HepG2 (cell line): ENCODE results near the gene RGS19. TPM values are rescaled to one million over a fixed set of nuclear protein-coding genes. Genes with fewer than 3 reads are reported as not detected.

Experiments used
- ATAC-seq: fragments of 200-7000 bp; cut with Tn5 transposase; 3 replicates; pipeline ENCODE4 v1.9.1; 2020; ENCODE audit warnings: mild to moderate bottlenecking, moderate library complexity
- BruUV-seq: library from RNA; stranded (reverse); fragments of 400-500 nt; replicated peaks from 2 replicates; lab custom pipeline; 2021; lab: Mats Ljungman, UMichigan
- CTCF ChIA-PET: fragments of 300-600 bp; formaldehyde crosslinking; extraction: SDS; loops from one replicate; lab custom pipeline; 2021; ENCODE audit warnings: low total read pairs, inconsistent platforms, low intra/inter-chr PET ratio; lab: Yijun Ruan, JAX
- POLR2A ChIA-PET: fragments of 350-600 bp; sonication (Branson Sonifier 250); formaldehyde crosslinking; loops from one replicate; lab custom pipeline; 2020; ENCODE audit warnings: antibody characterized with exemption, inconsistent platforms; lab: Yijun Ruan, JAX
- DNase-seq: peaks from one replicate; pipeline ENCODE4 v3.0.0-alpha.2; 2015; ENCODE audit warnings: low spot score
- FAIRE-seq: peaks from 3 replicates; lab custom pipeline; 2011; peaks lifted over from hg19 to GRCh38; lab: Jason Lieb, UNC
- H2AFZ ChIP-seq: one replicate; pipeline ENCODE4 v1.6.1; 2011; ENCODE audit warnings: low read length, inconsistent platforms
- H3K27ac ChIP-seq: fragments of 300-600 bp; 3 replicates; pipeline ENCODE4 v1.8.0; 2011; ENCODE audit warnings: mixed run types, mild to moderate bottlenecking, mixed read lengths, low read length, inconsistent platforms; ENCODE audit not compliant: insufficient read depth; ENCODE audit errors: extremely low read length
- H3K27me3 ChIP-seq, 2 experiments: fragments of 200-600 bp in 1 of 2; 2 replicates in 1 of 2; 3 replicates in 1 of 2; pipeline versions ENCODE4 v1.6.0 to v1.8.0; 2011; ENCODE audit warnings: low read length in 2 of 2, mild to moderate bottlenecking in 2 of 2, moderate library complexity in 2 of 2, inconsistent platforms in 1 of 2; ENCODE audit not compliant: insufficient read depth in 2 of 2, control insufficient read depth in 1 of 2
- H3K36me3 ChIP-seq, 2 experiments: fragments of 200-600 bp in 1 of 2; replicated peaks in 1 of 2; 2 replicates in 1 of 2; 3 replicates in 1 of 2; pipeline versions ENCODE4 v1.5.1 to v1.8.0; 2011; ENCODE audit warnings: low read length in 2 of 2, inconsistent platforms in 1 of 2; ENCODE audit not compliant: insufficient read depth in 2 of 2, control insufficient read depth in 1 of 2
- H3K4me1 ChIP-seq: 2 replicates; pipeline ENCODE4 v1.5.1; 2012; ENCODE audit warnings: low read length, inconsistent platforms; ENCODE audit not compliant: insufficient read depth
- H3K4me2 ChIP-seq: 2 replicates; pipeline ENCODE4 v1.6.0; 2011; ENCODE audit warnings: low read depth, low read length, inconsistent platforms
- H3K4me3 ChIP-seq, 3 experiments: fragments of 200-600 bp in 1 of 3; sonication (generic), shearing (Covaris generic) in 1 of 3; replicated peaks in 1 of 3; 2 replicates each; pipeline ENCODE4 v1.5.1; 2011 to 2016; ENCODE audit warnings: low read length in 3 of 3, inconsistent platforms in 2 of 3, low read depth in 2 of 3, mild to moderate bottlenecking in 2 of 3, control low read depth in 1 of 3, mixed read lengths in 1 of 3; ENCODE audit not compliant: insufficient read depth in 1 of 3
- H3K79me2 ChIP-seq: one replicate; pipeline ENCODE4 v1.6.1; 2011; ENCODE audit warnings: low read length, inconsistent platforms; ENCODE audit not compliant: insufficient read depth
- H3K9ac ChIP-seq: 2 replicates; pipeline ENCODE4 v1.6.0; 2011; ENCODE audit warnings: mild to moderate bottlenecking, low read depth, low read length, inconsistent platforms; ENCODE audit not compliant: insufficient read depth
- H3K9me3 ChIP-seq: 2 replicates; pipeline ENCODE4 v1.5.1; 2012; ENCODE audit warnings: mild to moderate bottlenecking, low read length
- H4K20me1 ChIP-seq: 2 replicates; pipeline ENCODE4 v1.6.0; 2011; ENCODE audit warnings: inconsistent platforms, mild to moderate bottlenecking, low read length, moderate library complexity; ENCODE audit not compliant: insufficient read depth
- ASH2L ChIP-seq: fragments of 300-600, 200-600 bp; sonication (generic); IDR thresholded peaks from 2 replicates; pipeline ENCODE4 v1.7.0; 2017; ENCODE audit warnings: low read depth, mild to moderate bottlenecking, moderate library complexity, mixed read lengths, low read length; ENCODE audit not compliant: insufficient read length
- EZH2 ChIP-seq: conservative IDR thresholded peaks from 2 replicates; pipeline ENCODE4 v1.6.1; 2012; ENCODE audit warnings: mild to moderate bottlenecking, low read depth, low read length, moderate library complexity
- RFX1 ChIP-seq: fragments of 450-650 bp; IDR thresholded peaks from 2 replicates; pipeline ENCODE4 v1.6.1; 2017
- SRSF1 ChIP-seq: fragments of 200-400 bp; formaldehyde crosslinking; optimal IDR thresholded peaks from 2 replicates; pipeline ENCODE3; 2017; ENCODE audit warnings: mild to moderate bottlenecking, low read depth, low read length, moderate library complexity
- ZKSCAN1 ChIP-seq: fragments of 150-350 bp; IDR thresholded peaks from 2 replicates; pipeline ENCODE4 v1.6.1; 2014; ENCODE audit warnings: low read length
- ZNF616 ChIP-seq: sonication (generic); formaldehyde crosslinking; IDR thresholded peaks from 2 replicates; pipeline ENCODE4 v1.5.0; 2020; ENCODE audit warnings: low read depth, mild to moderate bottlenecking, missing genetic modification reagents
- WGBS: methylation state at CpG from one replicate; pipeline ENCODE4 v1.1.6; 2017; ENCODE audit warnings: low lambda C conversion rate; 5-methylcytosine and 5-hydroxymethylcytosine counted together
- in situ Hi-C: cut with HindIII; loops from 2 replicates; pipeline ENCODE4 v1.10.0; 2017; ENCODE audit warnings: low pct_unique_long_range_greater_than_20kb; ENCODE audit not compliant: extremely low pct_ligation_motif_present
- intact Hi-C: fragments of 100-400 bp; cut with micrococcal nuclease; formaldehyde crosslinking; loops from one replicate; pipeline ENCODE4 v1.10.0; 2022; ENCODE audit not compliant: unreplicated experiment
- polyA plus RNA-seq, 8 experiments: library from polyadenylated mRNA; depleted of rRNA in 3 of 8; stranded (reverse) in 7 of 8; unstranded in 1 of 8; fragments of >200 nt; fragmentation: Illumina TruSeq in 4 of 8; extraction: Trizol in 4 of 8; gene quantifications; 2 replicates each; pipeline versions ENCODE4 v1.2.1 to v1.2.3, GENCODE V29; 2011 to 2016; ENCODE audit warnings: low read depth in 4 of 8, missing spikeins in 1 of 8, mixed read lengths in 1 of 8; ENCODE audit not compliant: insufficient read depth in 1 of 8
- total RNA-seq, 5 experiments: library from RNA; depleted of rRNA; stranded (reverse); fragments of >200 nt; fragmentation: Illumina TruSeq; extraction: Trizol; gene quantifications; 2 replicates each; pipeline ENCODE4 v1.2.3, GENCODE V29; 2016; ENCODE audit warnings: low read depth in 1 of 5
- TF ChIP-seq, protein P1 (sequence below): sonication (generic); formaldehyde crosslinking; IDR thresholded peaks from 2 replicates; pipeline ENCODE4 v1.4.0; 2020; ENCODE audit warnings: low read depth, missing genetic modification reagents
- TF ChIP-seq, protein P2 (sequence below): sonication (generic); formaldehyde crosslinking; conservative IDR thresholded peaks from 2 replicates; pipeline ENCODE4 v1.8.1; 2023; ENCODE audit warnings: missing genetic modification reagents

The RGS19 gene
- total and polyA plus RNA-seq, 2 of the 13 experiments (the other 11 are each of a cell fraction or from before 2014, with no cell fraction given), result 10.7 to 11.9 TPM

DNA sequence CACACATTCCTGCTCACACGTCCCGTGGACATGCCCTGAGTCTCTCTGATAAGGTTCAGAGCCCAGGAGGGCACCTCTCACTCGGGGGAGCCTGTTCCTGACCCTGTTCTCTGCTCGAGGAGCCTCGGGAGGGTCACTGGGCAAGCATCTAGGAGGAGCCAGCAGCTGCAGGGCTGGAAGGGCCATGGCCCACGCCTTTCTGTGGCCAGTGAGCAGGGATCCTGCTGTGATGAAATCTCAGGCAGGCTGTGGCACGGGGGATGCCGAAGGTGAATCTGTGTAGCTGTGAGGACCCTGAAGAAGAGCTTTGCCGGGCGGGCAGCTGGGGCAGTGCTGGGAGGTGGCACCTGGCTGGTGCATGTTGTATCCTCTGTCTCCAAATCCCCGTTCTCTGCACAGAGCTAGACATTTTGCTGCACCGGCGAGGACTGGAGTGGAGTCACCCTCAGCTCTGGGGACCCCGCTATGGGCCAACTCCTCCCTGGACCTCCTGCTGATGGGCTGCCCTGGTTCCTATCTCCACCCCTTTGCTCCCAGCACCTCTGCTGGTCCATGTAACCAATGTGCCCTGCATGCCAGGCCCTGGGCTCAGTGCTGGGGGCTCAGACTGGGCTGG is 35.1 kb upstream of the RGS19 start:
- no peak for FAIRE-seq
- POLR2A ChIA-PET, result no interaction called here

More for the DNA sequence above, 35.1 kb upstream of the RGS19 start:
- ATAC-seq (no peak), DNase-seq (no peak)
- BruUV-seq, result no TSS peak
- H3K9ac ChIP-seq, result no peak overlapping the region
- no peaks in the 10 kb centered on the region for H3K36me3 ChIP-seq
- in situ Hi-C loops (no loop called here), intact Hi-C loops (no loop called here)
- TF ChIP-seq, protein P1, sequence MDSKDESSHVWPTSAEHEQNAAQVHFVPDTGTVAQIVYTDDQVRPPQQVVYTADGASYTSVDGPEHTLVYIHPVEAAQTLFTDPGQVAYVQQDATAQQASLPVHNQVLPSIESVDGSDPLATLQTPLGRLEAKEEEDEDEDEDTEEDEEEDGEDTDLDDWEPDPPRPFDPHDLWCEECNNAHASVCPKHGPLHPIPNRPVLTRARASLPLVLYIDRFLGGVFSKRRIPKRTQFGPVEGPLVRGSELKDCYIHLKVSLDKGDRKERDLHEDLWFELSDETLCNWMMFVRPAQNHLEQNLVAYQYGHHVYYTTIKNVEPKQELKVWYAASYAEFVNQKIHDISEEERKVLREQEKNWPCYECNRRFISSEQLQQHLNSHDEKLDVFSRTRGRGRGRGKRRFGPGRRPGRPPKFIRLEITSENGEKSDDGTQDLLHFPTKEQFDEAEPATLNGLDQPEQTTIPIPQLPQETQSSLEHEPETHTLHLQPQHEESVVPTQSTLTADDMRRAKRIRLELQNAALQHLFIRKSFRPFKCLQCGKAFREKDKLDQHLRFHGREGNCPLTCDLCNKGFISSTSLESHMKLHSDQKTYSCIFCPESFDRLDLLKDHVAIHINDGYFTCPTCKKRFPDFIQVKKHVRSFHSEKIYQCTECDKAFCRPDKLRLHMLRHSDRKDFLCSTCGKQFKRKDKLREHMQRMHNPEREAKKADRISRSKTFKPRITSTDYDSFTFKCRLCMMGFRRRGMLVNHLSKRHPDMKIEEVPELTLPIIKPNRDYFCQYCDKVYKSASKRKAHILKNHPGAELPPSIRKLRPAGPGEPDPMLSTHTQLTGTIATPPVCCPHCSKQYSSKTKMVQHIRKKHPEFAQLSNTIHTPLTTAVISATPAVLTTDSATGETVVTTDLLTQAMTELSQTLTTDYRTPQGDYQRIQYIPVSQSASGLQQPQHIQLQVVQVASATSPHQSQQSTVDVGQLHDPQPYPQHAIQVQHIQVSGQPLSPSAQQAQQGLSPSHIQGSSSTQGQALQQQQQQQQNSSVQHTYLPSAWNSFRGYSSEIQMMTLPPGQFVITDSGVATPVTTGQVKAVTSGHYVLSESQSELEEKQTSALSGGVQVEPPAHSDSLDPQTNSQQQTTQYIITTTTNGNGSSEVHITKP (CRISPR knock-in tag), result no peak
- TF ChIP-seq EZH2, result no peak
- no peak for TF ChIP-seq SRSF1
- TF ChIP-seq, protein P2, sequence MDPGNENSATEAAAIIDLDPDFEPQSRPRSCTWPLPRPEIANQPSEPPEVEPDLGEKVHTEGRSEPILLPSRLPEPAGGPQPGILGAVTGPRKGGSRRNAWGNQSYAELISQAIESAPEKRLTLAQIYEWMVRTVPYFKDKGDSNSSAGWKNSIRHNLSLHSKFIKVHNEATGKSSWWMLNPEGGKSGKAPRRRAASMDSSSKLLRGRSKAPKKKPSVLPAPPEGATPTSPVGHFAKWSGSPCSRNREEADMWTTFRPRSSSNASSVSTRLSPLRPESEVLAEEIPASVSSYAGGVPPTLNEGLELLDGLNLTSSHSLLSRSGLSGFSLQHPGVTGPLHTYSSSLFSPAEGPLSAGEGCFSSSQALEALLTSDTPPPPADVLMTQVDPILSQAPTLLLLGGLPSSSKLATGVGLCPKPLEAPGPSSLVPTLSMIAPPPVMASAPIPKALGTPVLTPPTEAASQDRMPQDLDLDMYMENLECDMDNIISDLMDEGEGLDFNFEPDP (CRISPR knock-in tag), result no peak
- no peak for TF ChIP-seq ZKSCAN1
- TF ChIP-seq ZNF616, result no peak
- no peak for TF ChIP-seq RFX1
- TF ChIP-seq ASH2L, result no peak
- no peaks in the 10 kb centered on the region for H3K79me2 ChIP-seq
- CTCF ChIA-PET, result no interaction called here
- no peak overlapping the region for H3K4me2 ChIP-seq
- no peak overlapping the region for H3K27ac ChIP-seq
- no peak overlapping the region for H3K4me3 ChIP-seq
- H2AFZ ChIP-seq, result no peak overlapping the region
- 18% methylated on average over 12 of the region's 14 CpGs for WGBS
- peaks cover 5% of the 10 kb centered on the region; the same call in 1 of the 2 replicates for H4K20me1 ChIP-seq
- peaks cover 23% of the 10 kb centered on the region for H3K4me1 ChIP-seq
- H3K9me3 ChIP-seq, result no peaks in the 10 kb centered on the region
- H3K27me3 ChIP-seq, result peaks cover 29 to 59% of the 10 kb centered on the region in 2 experiments
